K562 (cell line): Measurements from ENCODE around the gene CHI3L1. TPM values are rescaled to one million over a fixed set of nuclear protein-coding genes. Genes with fewer than 3 reads are reported as not detected.

Experiments
- ATAC-seq: fragments of 200-7000 bp; cut with Tn5 transposase; 3 replicates; pipeline ENCODE4 v1.9.1; 2020; ENCODE audit warnings: moderate library complexity
- BruUV-seq: library from RNA; stranded (reverse); fragments of 400-500 nt; replicated peaks from 2 replicates; lab custom pipeline; 2021; lab: Mats Ljungman, UMichigan
- CTCF ChIA-PET: fragments of 300-600 bp; formaldehyde crosslinking; extraction: SDS; loops from one replicate; lab custom pipeline; 2021; ENCODE audit warnings: low intra/inter-chr PET ratio; lab: Yijun Ruan, JAX
- POLR2A ChIA-PET: fragments of 300-600, 350-650 bp; sonication (Branson Sonifier 250); formaldehyde crosslinking; extraction: SDS; loops from one replicate; lab custom pipeline; 2021; ENCODE audit warnings: antibody characterized with exemption, inconsistent platforms; lab: Yijun Ruan, JAX
- DNase-seq, 4 experiments: peaks; one replicate each; pipeline versions ENCODE4 v3.0.0 to v3.0.0-alpha.2; 2011 to 2018; ENCODE audit warnings: low spot score in 3 of 4, mixed read lengths in 3 of 4; ENCODE audit errors: extremely low read depth in 1 of 4
- FAIRE-seq: peaks from 2 replicates; lab custom pipeline; 2011; peaks lifted over from hg19 to GRCh38; lab: Jason Lieb, UNC
- H2AFZ ChIP-seq: 2 replicates; pipeline ENCODE4 v1.6.0; 2011; ENCODE audit warnings: low read depth, low read length, control low read depth, inconsistent platforms
- H3K27ac ChIP-seq: fragments of 200-600 bp; 3 replicates; pipeline ENCODE4 v1.8.0; 2011; ENCODE audit warnings: low read depth, mild to moderate bottlenecking, control low read depth, inconsistent platforms, low read length, moderate library complexity, mixed read lengths; ENCODE audit errors: extremely low read depth
- H3K27me3 ChIP-seq, 2 experiments: fragments of 300-600 bp in 1 of 2; 2 replicates in 1 of 2; 3 replicates in 1 of 2; pipeline versions ENCODE4 v1.6.0 to v1.8.0; 2011; ENCODE audit warnings: inconsistent platforms in 2 of 2, low read length in 2 of 2, mild to moderate bottlenecking in 1 of 2, mixed read lengths in 1 of 2, moderate library complexity in 1 of 2; ENCODE audit not compliant: control insufficient read depth in 2 of 2, insufficient read depth in 2 of 2
- H3K36me3 ChIP-seq: fragments of 300-600 bp; 3 replicates; pipeline ENCODE4 v1.8.0; 2011; ENCODE audit warnings: mild to moderate bottlenecking, low read length, inconsistent platforms; ENCODE audit not compliant: control insufficient read depth, insufficient read depth
- H3K4me1 ChIP-seq, 2 experiments: fragments of 200-600 bp in 1 of 2; replicated peaks in 1 of 2; 2 replicates in 1 of 2; 3 replicates in 1 of 2; pipeline versions ENCODE4 v1.5.1 to v1.8.0; 2011; ENCODE audit warnings: inconsistent platforms in 2 of 2, low read length in 2 of 2, mild to moderate bottlenecking in 1 of 2, mixed read lengths in 1 of 2, moderate library complexity in 1 of 2; ENCODE audit not compliant: control insufficient read depth in 2 of 2, insufficient read depth in 2 of 2
- H3K4me2 ChIP-seq: 2 replicates; pipeline ENCODE4 v1.6.1; 2011; ENCODE audit warnings: low read length, control low read depth, inconsistent platforms, mixed read lengths; ENCODE audit not compliant: insufficient read depth
- H3K4me3 ChIP-seq: fragments of 200-600 bp; sonication (generic), shearing (Covaris generic); 2 replicates; pipeline ENCODE4 v1.5.1; 2016; ENCODE audit warnings: control low read depth, inconsistent platforms
- H3K79me2 ChIP-seq: fragments of 200-600 bp; 3 replicates; pipeline ENCODE4 v1.8.0; 2011; ENCODE audit warnings: low read length, inconsistent platforms; ENCODE audit not compliant: control insufficient read depth, insufficient read depth
- H3K9ac ChIP-seq, 2 experiments: 2 replicates each; pipeline versions ENCODE4 v1.6.0 to v1.6.1; 2011; ENCODE audit warnings: low read depth in 2 of 2, low read length in 2 of 2, control low read depth in 1 of 2, inconsistent platforms in 1 of 2, mild to moderate bottlenecking in 1 of 2, mixed read lengths in 1 of 2; ENCODE audit not compliant: insufficient read depth in 1 of 2
- H3K9me1 ChIP-seq: one replicate; pipeline ENCODE4 v1.6.0; 2011; ENCODE audit warnings: inconsistent platforms, mild to moderate bottlenecking, low read length, moderate library complexity; ENCODE audit not compliant: control insufficient read depth, insufficient read depth
- H3K9me3 ChIP-seq: replicated peaks from 2 replicates; pipeline ENCODE4 v1.5.1; 2011; ENCODE audit warnings: low read depth, low read length, inconsistent platforms; ENCODE audit not compliant: control insufficient read depth, insufficient read depth
- H4K20me1 ChIP-seq: replicated peaks from 2 replicates; pipeline ENCODE4 v1.6.1; 2011; ENCODE audit warnings: low read length, inconsistent platforms, mixed read lengths; ENCODE audit not compliant: control insufficient read depth, insufficient read depth
- CHCHD3 ChIP-seq: fragments of 250-450 bp; sonication (Bioruptor Pico); IDR thresholded peaks from 2 replicates; pipeline ENCODE4 v2.1.2; 2022; ENCODE audit warnings: mild to moderate bottlenecking
- SMC3 ChIP-seq: conservative IDR thresholded peaks from 2 replicates; pipeline ENCODE4 v1.6.1; 2011; ENCODE audit warnings: low read depth, low read length, improper control_type of control experiment; ENCODE audit not compliant: insufficient read depth
- TAL1 ChIP-seq: fragments of 450-650 bp; IDR thresholded peaks from 2 replicates; pipeline ENCODE4 v1.6.1; 2016; ENCODE audit warnings: mild to moderate bottlenecking
- TEAD4 ChIP-seq, 2 experiments: sonication (generic) in 1 of 2; formaldehyde crosslinking in 1 of 2; IDR thresholded peaks; 2 replicates each; pipeline versions ENCODE4 v1.6.1 to v1.8.0; 2012 to 2022; ENCODE audit warnings: borderline replicate concordance in 1 of 2, inconsistent platforms in 1 of 2, low read length in 1 of 2, mild to moderate bottlenecking in 1 of 2, missing genetic modification reagents in 1 of 2
- WGBS: fragments of 100-300 bp; shearing (Covaris generic); methylation state at CpG from one replicate; pipeline ENCODE4 v1.1.6; 2016; ENCODE audit warnings: low coverage, mixed read lengths; ENCODE audit not compliant: insufficient coverage; ENCODE audit errors: missing lambda C conversion rate; 5-methylcytosine and 5-hydroxymethylcytosine counted together
- in situ Hi-C: fragments of 300-500 bp; cut with MboI; formaldehyde crosslinking; loops from 4 replicates; pipeline ENCODE4 v1.15.0; 2018; ENCODE audit warnings: inconsistent platforms, mixed read lengths
- intact Hi-C: fragments of 100-400 bp; cut with micrococcal nuclease; formaldehyde crosslinking; loops from 2 replicates; pipeline ENCODE4 v1.14.2; 2022
- polyA plus RNA-seq, 8 experiments: library from polyadenylated mRNA; depleted of rRNA in 4 of 8; stranded (reverse) in 5 of 8; unstranded in 3 of 8; fragments of >200 nt; fragmentation: Nextera tagmentation in 2 of 8; fragmentation: Illumina TruSeq in 1 of 8; extraction: Ambion mirVana in 2 of 8; extraction: Trizol in 1 of 8; gene quantifications; 2 replicates each; pipeline versions ENCODE4 v1.2.1 to v1.2.3, GENCODE V29; 2011 to 2014; ENCODE audit warnings: inconsistent platforms in 1 of 8, missing spikeins in 1 of 8
- total RNA-seq, 7 experiments: library from RNA; depleted of rRNA in 6 of 7; stranded (reverse); fragments of >200 nt in 6 of 7; fragmentation: Illumina TruSeq in 2 of 7; extraction: Trizol in 2 of 7; gene quantifications; 2 replicates each; pipeline versions ENCODE4 v1.2.1 to v1.2.3, GENCODE V29; 2011 to 2021; ENCODE audit warnings: low replicate concordance in 1 of 7
- TF ChIP-seq, protein P1 (sequence below): fragments of 250-450 bp; sonication (Bioruptor Pico); IDR thresholded peaks from 2 replicates; pipeline ENCODE4 v1.4.0; 2020

Gene CHI3L1
- total and polyA plus RNA-seq, 9 of the 15 experiments (the other 6 are each of a cell fraction or from before 2014, with no cell fraction given) = not detected

- intact Hi-C loops = no loop called here
- no peaks in the 10 kb centered on the region for H3K9me3 ChIP-seq
- in situ Hi-C loops = no loop called here
- no TSS peak for BruUV-seq
- no peaks in the 10 kb centered on the region for H3K79me2 ChIP-seq
- H3K27ac ChIP-seq = no peak overlapping the region
- POLR2A ChIA-PET = interaction anchor here (0.6 kb wide), 2 partner anchors 8 to 105 kb away, joined by 3 read pairs; no protein-coding TSS in a partner anchor
- H3K9ac ChIP-seq = no peak overlapping the region
- H4K20me1 ChIP-seq = no peaks in the 10 kb centered on the region; the same call in 1 of the 2 replicates
- no peaks in the 10 kb centered on the region for H3K4me1 ChIP-seq
- no peak for ATAC-seq
- no peaks in the 10 kb centered on the region for H3K36me3 ChIP-seq
- H2AFZ ChIP-seq = no peak overlapping the region
- no peak overlapping the region for H3K4me2 ChIP-seq
- DNase-seq = no peak
- WGBS = 1% methylated on average over 4 of the region's 4 CpGs
- peaks cover 21 to 60% of the 10 kb centered on the region in 2 experiments; a peak in 4 of 5 replicates for H3K27me3 ChIP-seq
- no peaks in the 10 kb centered on the region for H3K9me1 ChIP-seq
- no peak for FAIRE-seq
- CTCF ChIA-PET = no interaction called here
- TF ChIP-seq, protein P1, sequence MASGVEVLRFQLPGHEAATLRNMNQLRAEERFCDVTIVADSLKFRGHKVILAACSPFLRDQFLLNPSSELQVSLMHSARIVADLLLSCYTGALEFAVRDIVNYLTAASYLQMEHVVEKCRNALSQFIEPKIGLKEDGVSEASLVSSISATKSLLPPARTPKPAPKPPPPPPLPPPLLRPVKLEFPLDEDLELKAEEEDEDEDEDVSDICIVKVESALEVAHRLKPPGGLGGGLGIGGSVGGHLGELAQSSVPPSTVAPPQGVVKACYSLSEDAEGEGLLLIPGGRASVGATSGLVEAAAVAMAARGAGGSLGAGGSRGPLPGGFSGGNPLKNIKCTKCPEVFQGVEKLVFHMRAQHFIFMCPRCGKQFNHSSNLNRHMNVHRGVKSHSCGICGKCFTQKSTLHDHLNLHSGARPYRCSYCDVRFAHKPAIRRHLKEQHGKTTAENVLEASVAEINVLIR (CRISPR knock-in tag) = no peak
- TF ChIP-seq TAL1 = no peak
- TF ChIP-seq SMC3 = no peak
- TF ChIP-seq CHCHD3 (CRISPR knock-in tag) = no peak
- TF ChIP-seq TEAD4 (IDR thresholded peaks at IDR 0.05; ENCODE audit: low read length) = no peak
- TF ChIP-seq TEAD4 (CRISPR knock-in tag; IDR thresholded peaks at IDR 0.05; ENCODE audit: borderline replicate concordance) = no peak
- H3K4me3 ChIP-seq = no peak overlapping the region
Observed at GRCh38 chr1:203225071-203225470, 38.6 kb upstream of the CHI3L1 start.
